CD14-positive monocyte (primary cell): ENCODE results near the gene BCL2A1. TPM values are rescaled to one million over a fixed set of nuclear protein-coding genes. Genes with fewer than 3 reads are reported as not detected.

Experiments
- DNase-seq, 3 donors: peaks; one replicate each; pipeline ENCODE4 v3.0.0-alpha.2; 2011 to 2022
- H2AFZ ChIP-seq: 2 replicates; pipeline ENCODE4 v1.6.0; 2012; ENCODE audit warnings: mild to moderate bottlenecking, low read depth, low read length, inconsistent platforms; ENCODE audit not compliant: insufficient read depth, poor library complexity, severe bottlenecking
- H3K27ac ChIP-seq, 2 donors: 1 replicate in 1 of 2; 2 replicates in 1 of 2; pipeline ENCODE4 v1.5.1; 2012 to 2013; ENCODE audit warnings: low read length in 2 of 2, control low read depth in 1 of 2, inconsistent platforms in 1 of 2, low read depth in 1 of 2, mild to moderate bottlenecking in 1 of 2
- H3K27me3 ChIP-seq, 2 donors: one replicate each; pipeline versions ENCODE4 v1.6.0 to v1.6.1; 2011 to 2013; ENCODE audit warnings: low read length in 2 of 2; ENCODE audit not compliant: control insufficient read depth in 2 of 2, insufficient read depth in 2 of 2
- H3K36me3 ChIP-seq, 2 donors: replicated peaks in 1 of 2; 1 replicate in 1 of 2; 2 replicates in 1 of 2; pipeline versions ENCODE4 v1.5.1 to v1.6.1; 2012 to 2013; ENCODE audit warnings: low read length in 2 of 2, control low read depth in 1 of 2, inconsistent platforms in 1 of 2, mild to moderate bottlenecking in 1 of 2; ENCODE audit not compliant: insufficient read depth in 2 of 2, control insufficient read depth in 1 of 2
- H3K4me1 ChIP-seq, 2 donors: 1 replicate in 1 of 2; 2 replicates in 1 of 2; pipeline versions ENCODE4 v1.5.1 to v1.6.1; 2012 to 2013; ENCODE audit warnings: low read length in 2 of 2, control low read depth in 1 of 2, inconsistent platforms in 1 of 2, mild to moderate bottlenecking in 1 of 2, moderate library complexity in 1 of 2; ENCODE audit not compliant: insufficient read depth in 2 of 2, control insufficient read depth in 1 of 2
- H3K4me2 ChIP-seq: replicated peaks from 2 replicates; pipeline ENCODE3; 2012; ENCODE audit warnings: low read length, moderate library complexity, mild to moderate bottlenecking; ENCODE audit not compliant: poor library complexity, severe bottlenecking; ENCODE audit errors: extremely low read depth
- H3K4me3 ChIP-seq, 3 experiments: fragments of 200-600 bp in 1 of 3; sonication (generic) in 1 of 3; replicated peaks in 1 of 3; 1 replicate in 2 of 3; 2 replicates in 1 of 3; pipeline ENCODE4 v1.5.1; 2011 to 2013; ENCODE audit warnings: low read length in 3 of 3, mild to moderate bottlenecking in 3 of 3, control low read depth in 2 of 3, low read depth in 2 of 3, inconsistent platforms in 1 of 3, moderate library complexity in 1 of 3
- H3K79me2 ChIP-seq: 2 replicates; pipeline ENCODE4 v1.6.0; 2012; ENCODE audit warnings: mild to moderate bottlenecking, control low read depth, inconsistent platforms, low read length, moderate library complexity; ENCODE audit not compliant: insufficient read depth
- H3K9ac ChIP-seq: 2 replicates; pipeline ENCODE4 v1.6.0; 2017; ENCODE audit warnings: low read length, mild to moderate bottlenecking; ENCODE audit not compliant: insufficient read depth, poor library complexity, severe bottlenecking
- H3K9me3 ChIP-seq, 2 donors: replicated peaks in 1 of 2; 1 replicate in 1 of 2; 2 replicates in 1 of 2; pipeline versions ENCODE4 v1.5.1 to v1.6.1; 2012 to 2013; ENCODE audit warnings: low read length in 2 of 2, control low read depth in 1 of 2; ENCODE audit not compliant: control insufficient read depth in 1 of 2, insufficient read depth in 1 of 2
- H4K20me1 ChIP-seq: 2 replicates; pipeline ENCODE4 v1.6.0; 2012; ENCODE audit warnings: mild to moderate bottlenecking, low read length, control low read depth, moderate library complexity; ENCODE audit not compliant: insufficient read depth
- H3K27ac Mint-ChIP-seq, 7 donors: one replicate each; pipeline ENCODE4 v1.8.0; 2020; ENCODE audit warnings: mild to moderate bottlenecking in 7 of 7, mixed read lengths in 7 of 7, moderate library complexity in 6 of 7, inconsistent platforms in 2 of 7
- H3K27me3 Mint-ChIP-seq, 3 donors: one replicate each; pipeline ENCODE4 v1.8.0; 2021 to 2022; ENCODE audit warnings: low read depth in 3 of 3, mild to moderate bottlenecking in 3 of 3, mixed read lengths in 3 of 3, moderate library complexity in 3 of 3, inconsistent platforms in 1 of 3
- H3K36me3 Mint-ChIP-seq, 2 donors: one replicate each; pipeline ENCODE4 v1.8.0; 2020; ENCODE audit warnings: mixed read lengths in 2 of 2, inconsistent platforms in 1 of 2, mild to moderate bottlenecking in 1 of 2
- H3K4me1 Mint-ChIP-seq: one replicate; pipeline ENCODE4 v1.8.0; 2020; ENCODE audit warnings: mild to moderate bottlenecking, mixed read lengths
- H3K4me3 Mint-ChIP-seq, 2 donors: one replicate each; pipeline ENCODE4 v1.8.0; 2020; ENCODE audit warnings: mild to moderate bottlenecking in 2 of 2, mixed read lengths in 2 of 2, moderate library complexity in 1 of 2
- H3K9me3 Mint-ChIP-seq, 7 donors: one replicate each; pipeline ENCODE4 v1.8.0; 2020 to 2022; ENCODE audit warnings: mixed read lengths in 7 of 7, mild to moderate bottlenecking in 6 of 7, moderate library complexity in 6 of 7, inconsistent platforms in 2 of 7
- WGBS: methylation state at CpG from one replicate; pipeline ENCODE4 v1.1.5; 2013; ENCODE audit warnings: missing lambda C conversion rate; ENCODE audit not compliant: insufficient coverage; 5-methylcytosine and 5-hydroxymethylcytosine counted together
- intact Hi-C, 2 donors: fragments of 100-400 bp; cut with micrococcal nuclease; formaldehyde crosslinking; loops; one replicate each; pipeline versions ENCODE4 v1.15.0 to v1.15.1; 2023
- polyA plus RNA-seq, 3 donors: library from polyadenylated mRNA; depleted of rRNA in 1 of 3; unstranded in 2 of 3; stranded (reverse) in 1 of 3; fragments of 300-500 nt in 2 of 3; fragments of >200 nt in 1 of 3; fragmentation: Illumina TruSeq in 2 of 3; gene quantifications; 1 replicate in 2 of 3; 2 replicates in 1 of 3; pipeline ENCODE4 v1.2.3, GENCODE V29; 2012 to 2021
- TF ChIP-seq, protein P1 (sequence below): fragments of 200-600 bp; IDR thresholded peaks from one replicate; pipeline ENCODE4 v1.8.0; 2022; ENCODE audit warnings: antibody characterized with exemption, mild to moderate bottlenecking

BCL2A1 gene
- polyA plus RNA-seq, 3 donors = 277 to 465 (median 350) TPM

DNA sequence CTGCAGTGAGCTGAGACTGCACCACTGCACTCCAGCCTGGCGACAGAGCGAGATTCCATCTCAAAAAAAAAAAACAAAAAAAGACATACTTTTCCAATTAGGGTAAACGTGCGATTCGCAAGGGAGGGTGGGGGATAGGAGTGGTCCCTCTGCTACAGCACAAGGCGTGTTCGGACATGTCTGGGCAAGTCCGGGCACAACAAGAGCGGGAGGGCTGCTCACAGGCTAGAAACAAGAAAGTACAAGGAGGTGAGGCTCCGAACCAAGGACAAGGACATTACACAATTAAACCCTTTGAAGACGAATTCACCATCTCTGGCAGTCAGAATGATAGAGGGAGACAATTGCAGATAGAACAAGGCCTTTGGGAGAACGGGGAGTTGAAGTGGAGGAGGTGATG, 32.2 kb upstream of the BCL2A1 start:
- Histone ChIP-seq H3K79me2 (no peaks in the 10 kb centered on the region), H3K27me3 (no peaks in the 10 kb centered on the region), H3K9ac (no peak overlapping the region), H4K20me1 (no peaks in the 10 kb centered on the region), H3K9me3 (no peaks in the 10 kb centered on the region), H3K4me3 (no peak overlapping the region), H3K27ac (no peak overlapping the region), H2AFZ (no peak overlapping the region), H3K4me1 (no peaks in the 10 kb centered on the region), H3K4me2 (no peak overlapping the region), H3K36me3 (no peaks in the 10 kb centered on the region)
- H3K4me1 Mint-ChIP-seq = no peaks in the 10 kb centered on the region
- 90% methylated on average over 2 of the region's 12 CpGs for WGBS
- H3K36me3 Mint-ChIP-seq = no peaks in the 10 kb centered on the region
- H3K4me3 Mint-ChIP-seq = no peak overlapping the region
- TF ChIP-seq, protein P1, sequence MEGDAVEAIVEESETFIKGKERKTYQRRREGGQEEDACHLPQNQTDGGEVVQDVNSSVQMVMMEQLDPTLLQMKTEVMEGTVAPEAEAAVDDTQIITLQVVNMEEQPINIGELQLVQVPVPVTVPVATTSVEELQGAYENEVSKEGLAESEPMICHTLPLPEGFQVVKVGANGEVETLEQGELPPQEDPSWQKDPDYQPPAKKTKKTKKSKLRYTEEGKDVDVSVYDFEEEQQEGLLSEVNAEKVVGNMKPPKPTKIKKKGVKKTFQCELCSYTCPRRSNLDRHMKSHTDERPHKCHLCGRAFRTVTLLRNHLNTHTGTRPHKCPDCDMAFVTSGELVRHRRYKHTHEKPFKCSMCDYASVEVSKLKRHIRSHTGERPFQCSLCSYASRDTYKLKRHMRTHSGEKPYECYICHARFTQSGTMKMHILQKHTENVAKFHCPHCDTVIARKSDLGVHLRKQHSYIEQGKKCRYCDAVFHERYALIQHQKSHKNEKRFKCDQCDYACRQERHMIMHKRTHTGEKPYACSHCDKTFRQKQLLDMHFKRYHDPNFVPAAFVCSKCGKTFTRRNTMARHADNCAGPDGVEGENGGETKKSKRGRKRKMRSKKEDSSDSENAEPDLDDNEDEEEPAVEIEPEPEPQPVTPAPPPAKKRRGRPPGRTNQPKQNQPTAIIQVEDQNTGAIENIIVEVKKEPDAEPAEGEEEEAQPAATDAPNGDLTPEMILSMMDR = no peak
- intact Hi-C loops = no loop called here
- peaks cover 0 to 3% (median 3%) of the 10 kb centered on the region in 3 donors for H3K27me3 Mint-ChIP-seq
- H3K27ac Mint-ChIP-seq = peak overlapping the region in 2 of 7 donors; percentile 43 to 66
- peaks cover 0 to 3% (median 0%) of the 10 kb centered on the region in 7 donors for H3K9me3 Mint-ChIP-seq
- no peak for DNase-seq

DNA sequence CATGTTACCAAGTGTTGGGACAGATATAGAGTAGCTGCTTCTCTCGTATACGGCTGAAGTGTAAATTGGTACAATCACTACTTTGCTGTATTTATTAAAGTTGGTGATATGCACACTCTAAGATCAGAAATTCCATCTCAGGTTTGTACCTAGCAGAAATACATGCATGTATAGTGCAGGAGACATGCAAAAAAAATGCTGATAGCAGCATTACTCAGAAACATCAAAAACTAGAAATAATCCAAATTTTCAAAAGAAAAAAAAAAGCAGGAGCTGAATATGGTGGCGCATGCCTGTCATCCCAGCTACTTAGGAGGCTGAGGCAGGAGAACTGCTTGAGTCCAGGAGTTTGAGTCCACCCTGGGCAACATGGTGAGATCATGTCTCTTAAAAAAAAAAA, 31.3 kb upstream of the BCL2A1 start:
- Histone ChIP-seq H3K4me2 (no peak overlapping the region), H3K79me2 (no peaks in the 10 kb centered on the region), H3K27ac (no peak overlapping the region), H2AFZ (no peak overlapping the region), H4K20me1 (no peaks in the 10 kb centered on the region), H3K9ac (no peak overlapping the region), H3K9me3 (no peaks in the 10 kb centered on the region), H3K27me3 (no peaks in the 10 kb centered on the region), H3K4me1 (no peaks in the 10 kb centered on the region), H3K4me3 (no peak overlapping the region), H3K36me3 (no peaks in the 10 kb centered on the region)
- no peaks in the 10 kb centered on the region for H3K36me3 Mint-ChIP-seq
- no CpG with 5 or more reads among the region's 3 CpGs for WGBS
- TF ChIP-seq, protein P1 = no peak
- H3K9me3 Mint-ChIP-seq = peaks cover 0 to 3% (median 0%) of the 10 kb centered on the region in 7 donors
- intact Hi-C loops = no loop called here
- no peak for DNase-seq
- no peak overlapping the region for H3K4me3 Mint-ChIP-seq
- H3K4me1 Mint-ChIP-seq = no peaks in the 10 kb centered on the region
- no peak overlapping the region for H3K27ac Mint-ChIP-seq
- H3K27me3 Mint-ChIP-seq = peaks cover 1 to 3% (median 3%) of the 10 kb centered on the region in 3 donors
